HUES6 (cell line): ENCODE data around the gene RPL12.

Source experiments
- H3K27ac ChIP-seq: 2 replicates; pipeline ENCODE4 v1.7.0; 2013; ENCODE audit warnings: low read depth, mild to moderate bottlenecking, low read length, inconsistent platforms
- H3K27me3 ChIP-seq: 2 replicates; pipeline ENCODE4 v1.6.1; 2013; ENCODE audit warnings: low read length; ENCODE audit not compliant: control insufficient read depth, insufficient read depth
- H3K36me3 ChIP-seq: 2 replicates; pipeline ENCODE4 v1.6.1; 2013; ENCODE audit warnings: low read length; ENCODE audit not compliant: control insufficient read depth, insufficient read depth
- H3K4me1 ChIP-seq: 2 replicates; pipeline ENCODE4 v1.6.1; 2013; ENCODE audit warnings: low read length; ENCODE audit not compliant: control insufficient read depth, insufficient read depth
- H3K4me3 ChIP-seq: 2 replicates; pipeline ENCODE4 v1.5.1; 2013; ENCODE audit warnings: low read depth, low read length
- H3K9ac ChIP-seq: one replicate; pipeline ENCODE4 v1.6.1; 2013; ENCODE audit warnings: mild to moderate bottlenecking, low read length
- H3K9me3 ChIP-seq: 2 replicates; pipeline ENCODE4 v1.6.1; 2013; ENCODE audit warnings: low read depth, low read length; ENCODE audit not compliant: control insufficient read depth, insufficient read depth

RPL12 gene

GRCh38 chr9:127449332-127449966 is 1.8 kb downstream of the RPL12 start:
- Histone ChIP-seq H3K36me3 (peaks cover 69% of the 10 kb centered on the region), H3K27me3 (no peaks in the 10 kb centered on the region), H3K9me3 (no peaks in the 10 kb centered on the region; the same call in 1 of the 2 replicates), H3K27ac (peak overlapping the region; percentile 97), H3K4me3 (peak overlapping the region; percentile 93), H3K9ac (peak overlapping the region; percentile 99), H3K4me1 (peaks cover 11% of the 10 kb centered on the region)

DNA sequence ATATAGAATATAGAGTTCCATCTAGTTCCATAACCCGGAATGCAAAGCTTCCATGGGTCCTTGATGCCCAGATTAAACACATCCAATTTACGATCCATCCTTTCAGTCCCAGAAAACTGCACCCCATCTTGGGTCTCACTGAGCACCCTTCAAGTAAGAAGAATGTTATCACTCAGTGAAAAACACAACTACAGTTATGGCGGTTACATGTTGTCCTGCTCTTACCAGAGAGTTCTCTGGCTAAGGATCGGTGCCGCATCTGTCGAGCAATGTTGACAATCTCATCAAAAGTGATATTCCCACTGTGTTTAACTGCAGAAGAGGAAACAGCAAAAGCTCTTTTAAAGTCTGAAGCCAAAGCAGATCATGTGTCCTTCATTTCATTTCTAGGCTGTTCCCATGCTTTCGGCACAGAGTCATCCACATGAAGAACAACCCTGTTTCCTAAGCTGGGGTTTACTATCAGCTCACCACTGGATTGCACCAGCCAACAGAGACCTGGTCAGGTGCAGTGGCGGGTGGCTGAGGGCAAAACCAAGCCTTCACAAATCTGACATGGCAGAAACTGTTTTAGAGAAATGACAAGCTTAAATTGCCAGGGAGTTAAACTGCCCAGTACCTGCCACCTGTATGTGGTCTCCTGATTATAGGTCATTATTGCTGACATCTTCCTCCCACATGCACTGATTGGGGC is 2.9 kb downstream of the RPL12 start:
- peak overlapping the region; percentile 0 for H3K9ac ChIP-seq
- H3K27ac ChIP-seq, result no peak overlapping the region
- H3K4me1 ChIP-seq, result peaks cover 11% of the 10 kb centered on the region
- H3K9me3 ChIP-seq, result no peaks in the 10 kb centered on the region; the same call in 1 of the 2 replicates
- peaks cover 72% of the 10 kb centered on the region for H3K36me3 ChIP-seq
- H3K27me3 ChIP-seq, result no peaks in the 10 kb centered on the region
- peak overlapping the region; percentile 93 for H3K4me3 ChIP-seq

GRCh38 chr9:127447416-127448111 is 3.6 kb downstream of the RPL12 start:
- Histone ChIP-seq H3K36me3 (peaks cover 77% of the 10 kb centered on the region), H3K4me3 (0 out of 2 replicates have a peak overlapping the region, but pooled peaks have one; percentile 1), H3K27me3 (no peaks in the 10 kb centered on the region), H3K27ac (no peak overlapping the region), H3K4me1 (peaks cover 10% of the 10 kb centered on the region), H3K9ac (no peak overlapping the region), H3K9me3 (no peaks in the 10 kb centered on the region; the same call in 1 of the 2 replicates)

- Histone ChIP-seq H3K27me3 (no peaks in the 10 kb centered on the region), H3K9me3 (no peaks in the 10 kb centered on the region; the same call in 1 of the 2 replicates), H3K9ac (no peak overlapping the region), H3K36me3 (peaks cover 81% of the 10 kb centered on the region), H3K27ac (no peak overlapping the region), H3K4me1 (0 out of 2 replicates have a peak, but pooled peaks cover 4% of the 10 kb centered on the region), H3K4me3 (no peak overlapping the region)
These were observed 4.3 kb downstream of the RPL12 start for GRCh38 chr9:127446713-127447415.

DNA sequence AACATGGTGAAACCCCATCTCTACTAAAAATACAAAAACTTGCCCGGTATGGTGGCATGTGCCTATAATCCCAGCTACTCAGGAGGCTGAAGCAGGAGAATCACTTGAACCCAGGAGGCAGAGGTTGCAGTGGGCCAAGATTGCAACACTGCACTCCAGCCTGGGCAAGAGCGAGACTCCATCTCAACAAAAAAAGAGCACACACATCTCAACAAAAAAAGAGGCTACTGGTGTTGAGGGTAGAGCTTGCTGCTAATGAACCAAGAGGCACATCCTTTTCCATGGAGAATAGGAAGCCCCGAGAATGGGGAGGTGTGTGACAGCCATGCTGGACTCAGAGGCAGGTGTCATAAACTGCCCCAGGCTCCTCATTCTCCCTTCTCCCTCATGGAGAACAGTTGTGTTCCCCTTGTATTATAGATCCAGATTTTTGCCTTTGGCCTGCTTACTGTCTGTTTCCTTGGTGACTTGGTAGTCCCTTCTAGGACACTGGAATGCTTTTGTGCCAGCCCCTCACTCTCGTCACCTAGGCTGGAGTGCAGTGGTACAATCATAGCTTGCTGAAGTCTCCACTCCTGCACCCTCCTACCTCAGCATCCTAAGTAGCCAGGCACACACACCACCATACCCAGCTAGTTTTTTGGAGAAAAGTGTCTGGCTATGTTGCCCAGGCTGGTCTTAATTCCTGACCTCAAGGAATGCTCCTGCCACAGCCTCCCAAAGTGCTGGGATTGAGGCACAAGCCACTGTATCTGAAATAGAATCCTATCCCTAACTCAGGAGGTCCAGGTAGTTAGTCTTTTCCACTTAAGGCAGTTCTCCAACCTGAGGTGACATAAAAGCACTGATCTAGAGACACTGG is 5.1 kb downstream of the RPL12 start:
- H3K9me3 ChIP-seq, result no peaks in the 10 kb centered on the region; the same call in 1 of the 2 replicates
- H3K4me1 ChIP-seq, result 0 out of 2 replicates have a peak, but pooled peaks cover 4% of the 10 kb centered on the region
- no peak overlapping the region for H3K27ac ChIP-seq

GRCh38 chr9:127444921-127445850 is 6.0 kb downstream of the RPL12 start:
- Histone ChIP-seq H3K36me3 (peaks cover 85% of the 10 kb centered on the region), H3K9me3 (no peaks in the 10 kb centered on the region; the same call in 1 of the 2 replicates), H3K4me3 (no peak overlapping the region), H3K27me3 (no peaks in the 10 kb centered on the region), H3K4me1 (0 out of 2 replicates have a peak, but pooled peaks cover 4% of the 10 kb centered on the region), H3K27ac (no peak overlapping the region), H3K9ac (no peak overlapping the region)

More for the DNA sequence above, 5.1 kb downstream of the RPL12 start:
- Histone ChIP-seq H3K36me3 (peaks cover 85% of the 10 kb centered on the region), H3K9ac (no peak overlapping the region), H3K4me3 (no peak overlapping the region), H3K27me3 (no peaks in the 10 kb centered on the region)

DNA sequence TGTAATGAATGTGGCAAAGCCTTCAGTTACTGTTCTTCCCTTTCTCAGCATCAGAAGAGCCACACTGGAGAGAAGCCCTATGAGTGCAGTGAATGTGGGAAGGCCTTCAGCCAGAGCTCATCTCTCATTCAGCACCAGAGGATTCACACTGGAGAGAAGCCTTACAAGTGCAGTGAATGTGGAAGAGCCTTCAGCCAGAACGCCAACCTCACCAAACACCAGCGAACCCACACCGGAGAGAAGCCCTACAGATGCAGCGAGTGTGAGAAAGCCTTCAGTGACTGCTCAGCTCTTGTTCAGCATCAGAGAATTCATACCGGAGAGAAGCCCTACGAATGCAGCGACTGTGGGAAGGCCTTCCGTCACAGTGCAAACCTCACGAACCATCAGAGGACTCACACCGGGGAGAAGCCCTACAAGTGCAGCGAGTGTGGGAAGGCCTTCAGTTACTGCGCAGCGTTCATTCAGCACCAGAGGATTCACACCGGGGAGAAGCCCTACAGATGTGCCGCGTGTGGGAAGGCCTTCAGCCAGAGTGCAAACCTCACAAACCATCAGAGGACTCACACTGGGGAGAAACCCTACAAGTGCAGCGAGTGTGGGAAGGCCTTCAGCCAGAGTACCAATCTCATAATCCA is 6.8 kb downstream of the RPL12 start:
- Histone ChIP-seq H3K27ac (no peak overlapping the region), H3K9ac (no peak overlapping the region), H3K4me3 (no peak overlapping the region), H3K9me3 (no peaks in the 10 kb centered on the region; the same call in 1 of the 2 replicates), H3K36me3 (peaks cover 83% of the 10 kb centered on the region), H3K4me1 (0 out of 2 replicates have a peak, but pooled peaks cover under 1% of the 10 kb centered on the region), H3K27me3 (no peaks in the 10 kb centered on the region)

DNA sequence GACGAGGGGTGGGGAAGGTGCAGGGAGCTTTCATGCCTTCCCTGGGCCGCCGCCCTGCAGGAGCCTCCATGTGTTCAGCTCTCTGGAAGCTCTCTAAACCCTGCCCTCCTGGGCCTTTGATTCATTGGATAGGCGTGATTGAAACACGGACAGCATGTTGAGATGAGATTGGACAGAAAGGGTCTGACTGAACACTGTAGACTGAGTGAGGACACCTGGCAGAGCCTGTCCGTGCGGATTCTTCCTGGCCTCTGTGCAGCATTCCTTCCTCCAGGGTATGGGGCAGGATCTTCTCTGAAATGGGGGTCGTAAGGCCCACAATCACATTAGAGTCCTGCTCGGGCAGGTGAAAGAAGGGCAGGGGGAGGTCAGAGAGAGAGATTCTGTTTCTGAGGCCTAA is 12.8 kb downstream of the RPL12 start:
- Histone ChIP-seq H3K27ac (no peak overlapping the region), H3K27me3 (no peaks in the 10 kb centered on the region), H3K4me1 (no peaks in the 10 kb centered on the region), H3K4me3 (no peak overlapping the region), H3K9me3 (no peaks in the 10 kb centered on the region), H3K9ac (no peak overlapping the region), H3K36me3 (peaks cover 85% of the 10 kb centered on the region)
